Muscle of arm (tissue), 12 donors: ENCODE results near the gene CXCL12. TPM values are rescaled to one million over a fixed set of nuclear protein-coding genes. Genes with fewer than 3 reads are reported as not detected.

ENCODE experiments used
- DNase-seq: peaks from one replicate; pipeline ENCODE4 v3.0.0-alpha.2; 2013
- polyA plus RNA-seq, 12 donors: library from polyadenylated mRNA; unstranded; fragments of 120-200 nt; gene quantifications; one replicate each; pipeline ENCODE4 v1.2.1, GENCODE V29; 2013; ENCODE audit not compliant: insufficient read length in 12 of 12

Gene CXCL12
- polyA plus RNA-seq, 12 donors, result 214 to 387 (median 248) TPM; not detected in 1

- no peak for DNase-seq
Observed at GRCh38 chr10:44411251-44411650, 26.4 kb upstream of the CXCL12 start.

DNA sequence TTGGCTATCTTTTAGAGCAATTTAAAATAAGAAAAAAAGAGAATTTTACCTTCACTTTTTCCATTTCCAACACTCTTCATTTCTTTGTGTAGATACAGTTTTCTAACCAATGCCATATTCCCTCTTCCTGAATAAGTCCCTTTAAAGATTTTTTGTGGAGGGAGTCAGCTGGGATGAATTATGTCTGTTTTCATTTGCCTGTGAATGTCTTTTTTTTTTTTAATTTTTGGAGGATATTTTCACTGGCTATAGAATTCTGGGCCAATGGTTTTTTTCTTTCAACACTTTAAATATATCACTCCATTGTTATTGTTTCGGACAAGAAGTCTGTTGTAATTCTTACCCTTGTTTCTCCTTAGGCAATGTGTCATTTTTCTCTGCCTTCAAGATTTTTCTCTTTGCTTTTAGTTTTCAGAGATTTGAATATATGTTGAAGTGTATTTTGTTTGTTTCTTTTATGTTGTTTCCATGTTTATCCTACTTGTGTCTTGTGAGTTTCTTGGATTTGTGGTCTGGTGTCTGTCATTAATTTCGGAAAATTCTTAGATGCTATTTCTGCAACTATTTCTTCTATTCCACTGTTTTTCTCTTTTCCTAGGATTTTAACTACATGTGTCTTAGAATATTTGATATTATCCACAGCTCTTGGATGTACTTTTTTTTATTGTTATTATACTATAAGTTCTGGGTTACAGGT lies 20.0 kb upstream of the CXCL12 start:
- no peak for DNase-seq

DNA sequence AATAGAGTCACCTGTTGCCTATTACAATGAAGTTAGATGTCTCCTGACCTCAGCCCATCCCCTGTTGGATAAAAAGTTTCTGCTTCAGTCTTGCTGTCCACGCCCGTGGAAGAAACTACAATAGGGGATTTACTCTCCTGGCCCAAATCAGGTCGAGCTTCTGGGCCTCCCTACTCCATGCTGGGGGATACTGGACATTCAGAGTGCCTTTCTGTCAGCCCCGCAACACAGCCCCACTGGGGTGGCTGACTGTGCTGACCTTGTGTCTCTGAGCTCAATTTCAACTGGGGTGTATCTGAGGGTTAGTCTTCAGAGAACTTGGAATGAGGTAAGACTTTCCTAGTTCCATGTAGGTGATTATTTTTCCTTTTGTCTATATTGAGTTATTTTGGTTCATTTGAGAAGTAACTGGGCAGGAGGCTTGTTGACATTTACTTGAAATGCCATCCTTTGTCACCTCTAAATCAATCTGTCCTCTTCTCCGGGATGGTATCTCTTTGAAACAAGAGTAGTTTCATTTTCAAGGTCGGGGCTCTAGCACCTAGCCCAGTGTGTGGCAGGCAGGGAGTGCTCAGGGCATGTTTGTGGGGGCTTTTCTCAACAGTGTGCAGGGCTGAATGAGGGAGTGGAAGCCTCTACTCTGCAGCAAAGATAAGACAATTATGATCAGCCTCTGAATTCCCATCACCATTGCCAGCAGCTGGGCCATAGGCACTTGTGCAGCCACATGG lies 17.7 kb upstream of the CXCL12 start:
- no peak for DNase-seq

- no peak for DNase-seq
Observed at GRCh38 chr10:44400541-44400940, 15.6 kb upstream of the CXCL12 start.

DNA sequence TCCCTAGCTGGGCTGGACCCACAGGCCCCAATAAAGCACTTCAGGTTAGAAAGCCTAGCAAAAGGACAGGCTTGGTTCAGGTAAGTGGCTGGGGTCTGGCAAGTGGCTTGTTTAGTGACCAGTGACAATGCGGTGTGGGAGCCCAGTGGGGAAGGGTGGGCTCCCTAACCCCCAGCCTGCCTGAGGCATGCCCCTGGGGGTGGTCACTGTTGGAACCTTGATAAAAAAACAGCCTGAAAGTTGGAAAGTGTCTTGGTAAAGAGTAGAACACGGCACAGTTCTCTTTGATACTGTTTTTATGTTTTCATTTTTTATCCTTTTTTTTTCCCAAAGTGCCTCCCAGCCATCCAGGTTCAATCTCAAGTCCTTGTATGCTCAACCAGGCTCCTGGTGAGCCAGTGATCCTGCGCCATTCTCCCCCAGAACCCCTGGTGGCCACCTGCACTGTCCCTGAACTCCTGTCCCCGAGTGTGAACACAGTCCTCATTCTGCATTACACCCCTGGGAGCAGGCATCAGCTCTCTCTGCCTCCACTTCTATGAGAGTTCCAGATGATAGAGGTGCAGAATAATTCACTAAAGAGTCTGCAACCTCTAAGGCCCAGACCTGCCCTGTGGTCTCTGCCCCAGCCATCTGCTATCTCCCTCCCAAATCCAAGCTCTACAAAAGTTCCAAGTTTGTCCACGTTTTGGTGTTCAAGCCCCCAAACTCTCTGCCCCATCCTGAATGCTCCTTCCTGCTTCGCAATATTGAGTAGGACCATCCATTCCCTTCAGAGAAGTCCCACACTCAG lies 15.0 kb upstream of the CXCL12 start:
- no peak for DNase-seq

GRCh38 chr10:44398747-44399658 lies 14.1 kb upstream of the CXCL12 start:
- DNase-seq, result no peak

DNA sequence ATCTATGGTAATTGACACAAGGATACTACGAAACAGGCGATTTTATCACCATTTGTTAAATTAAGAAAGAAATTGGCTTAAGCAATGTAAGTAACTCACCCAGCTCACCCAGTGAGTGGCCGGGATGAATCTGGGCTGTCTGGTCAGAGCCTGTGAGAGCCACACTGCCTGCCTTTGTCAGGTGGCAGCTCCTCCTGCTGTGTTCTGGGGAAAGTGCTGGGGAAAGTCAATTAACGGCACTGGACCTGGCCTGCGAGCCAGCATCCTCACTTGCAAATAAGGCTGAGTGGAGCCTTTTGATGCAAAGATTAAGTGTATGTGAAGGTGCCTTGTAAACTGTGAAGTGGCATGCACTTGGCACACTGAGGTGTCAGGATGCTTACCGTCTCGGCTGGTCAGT lies 13.4 kb upstream of the CXCL12 start:
- no peak for DNase-seq

DNA sequence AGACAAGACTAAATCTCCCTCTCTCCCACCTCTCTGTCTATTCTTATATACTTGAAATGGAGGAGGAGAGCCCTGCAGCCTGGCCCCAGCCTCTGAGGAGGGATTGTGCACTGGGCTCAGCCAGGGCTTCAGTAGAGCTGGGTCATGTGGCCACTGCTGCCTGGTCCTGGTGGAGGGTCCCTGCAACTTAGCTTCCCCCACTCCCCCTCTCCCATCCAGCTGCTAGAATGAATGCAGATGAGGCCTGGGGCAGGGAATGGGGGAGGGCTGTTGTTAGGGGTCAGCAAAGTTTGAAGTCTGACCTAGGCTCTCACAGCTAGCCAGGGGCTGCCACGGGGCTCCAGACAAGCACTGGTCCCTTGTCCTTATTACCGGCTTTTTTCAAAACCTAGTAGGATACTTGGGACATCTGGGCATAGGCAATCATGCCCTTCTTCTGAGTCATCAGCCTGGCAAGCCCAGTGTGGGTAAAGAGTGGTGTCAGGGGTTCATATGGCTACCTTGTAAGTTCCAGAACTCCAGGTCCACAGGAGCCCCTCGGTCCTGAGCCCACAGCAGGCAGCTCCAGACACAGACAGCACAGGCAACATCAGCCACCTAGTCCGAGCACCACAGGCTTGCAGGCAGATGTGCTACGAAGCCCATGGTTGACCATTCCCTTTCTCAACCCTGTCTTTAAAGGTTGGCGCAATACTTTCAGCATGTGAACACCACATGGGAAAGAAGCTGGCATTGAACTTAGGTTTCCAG lies 12.8 kb upstream of the CXCL12 start:
- DNase-seq, result no peak

DNA sequence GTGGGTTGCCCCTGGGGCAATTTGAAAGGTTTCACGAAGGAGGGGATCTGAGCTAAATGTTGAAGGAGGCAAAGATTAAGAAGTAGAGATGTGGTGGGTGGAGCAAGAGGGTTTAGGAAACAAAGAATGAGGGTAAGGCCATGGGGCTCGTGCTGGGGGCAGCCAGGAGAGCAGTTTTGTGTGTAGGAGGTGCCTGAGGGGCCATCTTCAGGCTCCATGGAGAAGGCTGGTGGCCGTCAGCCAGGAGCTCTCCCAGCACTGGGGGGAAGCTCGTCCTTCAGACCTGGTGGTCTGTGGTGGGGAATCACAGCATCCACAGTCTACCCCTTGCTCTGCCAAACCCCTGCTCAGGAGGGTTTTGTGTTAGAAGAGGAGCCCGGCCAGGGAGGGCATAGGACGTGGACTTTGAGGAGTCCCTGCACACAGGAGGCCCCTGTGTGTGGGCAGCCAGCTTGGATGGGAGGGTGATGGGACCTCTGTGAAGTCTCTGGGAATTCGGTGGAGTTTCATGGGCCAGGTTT lies 11.8 kb upstream of the CXCL12 start:
- DNase-seq, result no peak

DNA sequence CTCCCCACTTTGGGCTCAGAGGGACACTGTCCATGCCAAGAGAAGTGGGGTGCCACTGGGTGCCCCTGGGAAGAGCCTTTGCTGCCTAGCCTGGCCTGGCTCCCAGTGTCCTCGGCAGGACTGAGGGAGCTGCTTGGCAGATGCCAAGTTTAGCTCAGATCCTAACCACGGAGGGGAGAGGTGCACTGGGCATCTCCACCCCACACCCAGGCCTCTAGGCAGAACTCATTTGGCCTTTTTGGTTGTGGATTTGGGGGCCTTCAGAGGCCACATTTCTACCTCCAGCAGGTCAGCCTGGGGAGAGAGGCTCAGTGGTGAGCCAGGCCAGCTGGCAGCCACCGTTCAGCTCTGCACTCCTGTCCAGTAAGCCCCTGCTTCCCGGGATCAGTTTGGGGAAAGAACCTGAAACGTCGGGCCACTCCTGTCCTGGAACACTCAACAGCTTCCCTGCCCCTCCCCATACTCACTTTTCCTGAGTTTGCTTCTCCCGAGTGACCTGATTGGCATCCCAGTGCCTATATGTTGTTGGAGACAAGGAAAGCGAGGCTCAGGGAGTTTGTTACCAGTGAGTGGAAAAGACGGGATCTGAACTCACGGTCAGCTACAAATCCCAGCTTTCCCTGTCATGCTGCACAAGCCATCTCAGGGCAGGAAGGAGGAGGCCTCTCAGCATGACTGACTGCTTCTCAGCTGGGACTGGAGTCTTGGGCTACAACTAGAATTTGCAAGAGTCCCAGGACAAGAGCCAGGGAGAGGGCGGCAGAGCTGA lies 11.2 kb upstream of the CXCL12 start:
- no peak for DNase-seq

DNA sequence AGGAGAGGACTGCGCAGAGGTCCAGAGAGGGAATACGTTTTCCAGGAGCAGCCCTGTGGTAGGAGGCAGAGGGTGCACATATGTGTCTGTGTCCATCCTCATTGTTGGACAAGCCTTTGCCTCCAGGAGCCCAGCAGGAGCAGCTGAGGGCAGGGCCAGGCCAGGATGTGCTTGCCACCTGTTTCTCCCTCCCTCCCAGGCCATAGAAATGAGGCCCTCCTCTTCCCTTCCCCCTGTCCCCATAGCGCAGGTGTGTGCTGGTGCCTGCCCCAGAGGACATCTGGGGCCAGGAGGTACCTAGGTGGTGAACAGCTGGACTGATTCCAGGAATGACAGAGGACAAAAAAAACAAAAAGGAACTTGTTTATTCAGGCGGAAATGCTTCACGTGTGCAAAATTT lies 10.5 kb upstream of the CXCL12 start:
- DNase-seq, result no peak

DNA sequence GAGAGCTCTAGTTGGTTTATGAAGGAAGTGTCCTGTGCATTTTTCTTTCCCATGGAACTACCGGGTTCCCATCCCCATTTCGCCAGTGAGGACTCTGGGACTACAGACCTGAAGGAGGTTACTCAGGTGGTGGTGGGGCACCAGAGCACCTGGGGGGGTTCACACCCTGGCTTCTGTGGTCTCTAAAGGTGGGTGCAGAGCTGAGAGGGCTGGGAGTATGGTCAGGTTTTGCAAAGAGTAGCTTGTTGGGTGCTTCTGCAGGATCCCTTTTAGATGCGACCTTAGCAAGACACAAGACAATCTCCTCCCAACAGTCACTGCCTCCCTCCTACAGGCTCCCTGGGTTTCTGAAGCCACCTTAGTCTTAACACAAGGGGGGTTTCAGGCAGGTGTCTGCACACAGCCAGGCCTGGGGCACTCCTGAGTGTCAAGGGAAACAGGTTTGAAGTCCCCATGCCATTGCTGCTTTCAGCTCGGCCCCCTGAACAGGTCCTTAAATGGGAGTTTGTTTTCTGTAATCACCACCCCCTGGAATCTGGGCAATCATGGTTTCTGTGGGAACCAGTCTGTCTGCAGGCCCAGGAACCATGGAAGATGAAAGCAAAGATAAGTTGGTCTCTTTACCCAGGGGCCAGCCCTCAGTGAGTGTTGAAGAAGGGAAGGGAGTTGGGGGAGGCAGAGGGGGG lies 9.9 kb upstream of the CXCL12 start:
- no peak for DNase-seq

DNA sequence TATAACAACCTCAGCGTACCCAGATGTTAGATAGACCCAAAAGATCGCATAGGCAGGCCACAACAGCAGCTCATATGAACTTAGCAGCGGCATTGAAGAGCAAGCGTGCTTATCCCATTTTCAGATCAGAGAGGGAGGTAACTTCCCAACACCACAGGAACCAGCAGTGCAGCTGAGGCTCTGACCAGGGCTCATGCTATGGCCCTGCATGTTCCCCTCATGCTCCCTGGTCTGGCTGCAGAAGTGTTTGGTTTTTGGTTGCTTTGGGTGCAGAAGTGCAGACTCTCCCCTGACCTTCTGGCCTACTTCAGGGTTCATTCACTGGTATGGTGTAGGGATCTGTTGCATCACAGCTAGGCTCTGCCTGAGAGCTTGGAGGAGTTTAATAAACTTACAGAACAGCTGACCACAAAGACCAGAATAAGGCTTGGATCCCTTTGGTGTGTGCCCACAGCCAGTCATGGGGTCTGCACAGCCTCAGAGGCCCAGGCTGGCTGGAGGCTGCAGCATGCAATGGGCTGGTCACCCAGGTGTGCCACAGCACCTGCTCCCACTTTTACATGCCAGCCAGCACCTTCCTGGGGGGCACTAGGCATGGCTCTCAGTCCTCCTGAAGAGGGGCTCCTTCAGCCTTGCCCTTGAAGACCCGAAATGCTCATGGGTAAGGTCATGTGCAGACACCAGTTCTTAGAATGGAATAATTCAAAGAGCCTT lies 9.1 kb upstream of the CXCL12 start:
- DNase-seq, result no peak

- no peak for DNase-seq
Observed at GRCh38 chr10:44393051-44393630, 8.2 kb upstream of the CXCL12 start.

DNA sequence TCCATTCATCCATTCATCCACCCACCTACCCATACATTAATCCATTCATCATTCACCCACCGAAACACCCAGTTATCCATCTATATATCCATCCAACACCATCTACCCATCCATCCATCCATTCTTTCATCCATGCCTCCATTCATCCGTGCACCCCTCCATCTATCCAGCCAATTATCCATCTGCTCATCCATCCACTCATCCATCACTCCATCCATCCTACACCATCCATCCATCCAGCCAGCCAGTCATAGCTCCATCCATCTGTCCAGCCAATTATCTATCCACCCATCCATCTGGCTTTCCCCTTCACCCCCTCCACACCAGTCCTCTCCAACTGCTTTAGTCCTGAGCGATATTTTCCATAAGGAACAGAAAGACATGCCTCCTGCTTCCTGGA lies 7.5 kb upstream of the CXCL12 start:
- DNase-seq, result no peak

- DNase-seq, result no peak
Observed at GRCh38 chr10:44391981-44392380, 7.1 kb upstream of the CXCL12 start.

- no peak for DNase-seq
Observed at GRCh38 chr10:44390585-44391072, 5.7 kb upstream of the CXCL12 start.

GRCh38 chr10:44389556-44389955 lies 4.7 kb upstream of the CXCL12 start:
- no peak for DNase-seq
